ENCODE data around the gene PPP2R2B. TPM values are rescaled to one million over a fixed set of nuclear protein-coding genes. Genes with fewer than 3 reads are reported as not detected.
"Not testable (repeated sequence)": the region's sequence is repeated elsewhere in the genome, so short reads cannot be mapped to it uniquely, and the experiment has no call there.

PPP2R2B gene
- total and polyA plus RNA-seq, 7 experiments from 2014 or later = 0.15 to 14.1 (median 0.58) TPM

DNA sequence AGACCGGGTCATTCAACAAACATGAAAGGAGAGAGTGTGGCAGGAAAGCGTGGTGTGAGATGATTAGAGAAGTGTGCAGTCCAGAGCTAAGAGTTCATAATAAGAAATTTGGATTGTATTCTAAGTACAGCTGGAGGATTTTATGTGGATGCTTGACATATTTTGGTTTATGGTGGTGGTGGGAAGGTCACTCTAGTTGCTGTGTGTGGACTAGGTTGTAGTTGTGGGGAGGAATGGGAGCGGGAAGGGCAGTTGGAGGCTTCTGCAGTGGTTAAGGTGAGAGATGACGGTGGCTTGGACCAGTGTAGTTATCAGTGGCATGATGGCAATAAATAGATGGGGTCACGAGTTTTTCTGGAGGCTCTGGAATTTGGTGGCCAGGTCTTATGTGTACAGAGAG is 316.8 kb downstream of the PPP2R2B start:
- peaks cover 0 to 6% (median 0%) of the 10 kb centered on the region in 7 donors for H3K4me1 Mint-ChIP-seq
- Histone ChIP-seq H3K9me3 (ENCODE audit: control insufficient read depth in 2 of 3, low read length in 3 of 3) (no peaks in the 10 kb centered on the region), H3K27me3 (ENCODE audit: control insufficient read depth in 2 of 2, insufficient read depth in 2 of 2, low read length in 2 of 2) (no peaks in the 10 kb centered on the region), H3K4me1 (ENCODE audit: control insufficient read depth in 2 of 2, insufficient read depth in 2 of 2, low read length in 2 of 2) (no peaks in the 10 kb centered on the region), H3K36me3 (ENCODE audit: control insufficient read depth in 2 of 3, insufficient read depth in 3 of 3, low read length in 3 of 3) (no peaks in the 10 kb centered on the region), H3K27ac (ENCODE audit: low read depth, low read length) (no peak overlapping the region), H3K4me3 (ENCODE audit: low read length) (no peak overlapping the region)
- intact Hi-C loops (cut with micrococcal nuclease) = no loop called here
- H3K27me3 Mint-ChIP-seq = peaks cover 0 to 20% (median 8%) of the 10 kb centered on the region in 5 donors
- peaks cover 0 to 2% (median 0%) of the 10 kb centered on the region in 11 donors for H3K9me3 Mint-ChIP-seq
- no peak for DNase-seq
- no peak overlapping the region for H3K4me3 Mint-ChIP-seq
- POLR2A ChIA-PET = no interaction called here
- no peak overlapping the region for H3K27ac Mint-ChIP-seq
- ATAC-seq = no peak
- H3K36me3 Mint-ChIP-seq = no peaks in the 10 kb centered on the region
- CTCF ChIA-PET = interaction anchor here (1.7 kb wide), 1 partner anchor 405 kb away, joined by 4 read pairs; no protein-coding TSS in a partner anchor

- Mint-ChIP-seq H3K4me1 (no peaks in the 10 kb centered on the region), H3K27me3 (peaks cover 4 to 24% (median 12%) of the 10 kb centered on the region in 5 donors), H3K9me3 (peaks cover 0 to 3% (median 0%) of the 10 kb centered on the region in 11 donors), H3K4me3 (no peak overlapping the region), H3K27ac (no peak overlapping the region), H3K36me3 (no peaks in the 10 kb centered on the region)
- no peaks in the 10 kb centered on the region for H3K27me3 ChIP-seq (ENCODE audit: control insufficient read depth in 2 of 2, insufficient read depth in 2 of 2, low read length in 2 of 2)
- no peak overlapping the region for H3K27ac ChIP-seq (ENCODE audit: low read depth, low read length)
- no peaks in the 10 kb centered on the region for H3K36me3 ChIP-seq (ENCODE audit: control insufficient read depth in 2 of 3, insufficient read depth in 3 of 3, low read length in 3 of 3)
- DNase-seq (no peak), ATAC-seq (no peak)
- H3K9me3 ChIP-seq (ENCODE audit: control insufficient read depth in 2 of 3, low read length in 3 of 3) = no peaks in the 10 kb centered on the region
- ChIA-PET CTCF (no interaction called here), POLR2A (no interaction called here)
- H3K4me3 ChIP-seq (ENCODE audit: low read length) = no peak overlapping the region
- intact Hi-C loops (cut with micrococcal nuclease) = no loop called here
- H3K4me1 ChIP-seq (ENCODE audit: control insufficient read depth in 2 of 2, insufficient read depth in 2 of 2, low read length in 2 of 2) = no peaks in the 10 kb centered on the region
These were observed 318.2 kb downstream of the PPP2R2B start for GRCh38 chr5:146560205-146560812.

DNA sequence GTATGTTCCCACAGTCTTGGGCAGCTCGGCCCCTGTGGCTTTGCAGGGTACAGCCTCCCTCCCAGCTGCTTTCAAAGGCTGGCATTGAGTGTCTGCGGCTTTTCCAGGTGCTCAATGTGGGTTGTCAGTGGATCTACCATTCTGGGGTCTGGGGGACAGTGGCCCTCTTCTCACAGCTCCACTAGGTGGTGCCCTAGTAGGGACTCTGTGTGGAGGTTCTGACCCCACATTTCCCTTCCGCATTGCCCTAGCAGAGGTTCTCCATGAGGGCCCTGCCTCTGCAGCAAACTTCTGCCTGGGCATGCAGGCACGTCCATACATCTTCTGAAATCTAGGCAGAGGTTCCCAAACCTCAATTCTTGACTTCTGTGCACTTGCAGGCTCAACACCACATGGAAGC is 321.7 kb downstream of the PPP2R2B start:
- ATAC-seq; intact Hi-C loops (cut with micrococcal nuclease); H3K4me3 Mint-ChIP-seq; H3K36me3 ChIP-seq (ENCODE audit: control insufficient read depth in 2 of 3, insufficient read depth in 3 of 3, low read length in 3 of 3); H3K9me3 ChIP-seq (ENCODE audit: control insufficient read depth in 2 of 3, low read length in 3 of 3); H3K9me3 Mint-ChIP-seq; H3K4me1 Mint-ChIP-seq; H3K36me3 Mint-ChIP-seq; POLR2A ChIA-PET; DNase-seq; H3K4me3 ChIP-seq (ENCODE audit: low read length); H3K27ac Mint-ChIP-seq; H3K27ac ChIP-seq (ENCODE audit: low read depth, low read length); H3K27me3 ChIP-seq (ENCODE audit: control insufficient read depth in 2 of 2, insufficient read depth in 2 of 2, low read length in 2 of 2); H3K4me1 ChIP-seq (ENCODE audit: control insufficient read depth in 2 of 2, insufficient read depth in 2 of 2, low read length in 2 of 2): not testable (repeated sequence)
- peaks cover 4 to 39% (median 24%) of the 10 kb centered on the region in 5 donors for H3K27me3 Mint-ChIP-seq
- CTCF ChIA-PET = interaction anchor here (0.6 kb wide), 1 partner anchor 24 kb away, joined by 3 read pairs; no protein-coding TSS in a partner anchor

GRCh38 chr5:146553446-146553845 is 325.1 kb downstream of the PPP2R2B start:
- POLR2A ChIA-PET = no interaction called here

DNA sequence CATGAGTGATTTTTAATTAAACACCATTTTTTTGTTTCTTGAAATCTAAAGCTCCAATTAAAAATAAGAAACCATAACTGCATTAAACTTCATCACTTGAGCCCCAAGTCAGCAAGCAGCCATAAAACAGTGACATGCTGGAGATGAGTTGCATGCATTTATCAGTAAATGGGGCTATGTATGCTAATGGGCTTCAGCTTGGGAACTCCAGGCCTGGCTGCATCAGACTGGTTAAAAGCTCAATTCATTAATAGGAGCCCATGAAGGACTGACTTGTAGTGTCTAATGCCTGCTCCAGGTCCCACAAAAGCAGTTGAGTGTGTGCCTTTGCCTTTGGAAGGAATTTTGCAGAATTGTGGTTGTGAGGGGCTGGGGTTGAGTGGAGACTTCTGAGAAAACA is 328.9 kb downstream of the PPP2R2B start:
- Mint-ChIP-seq H3K36me3 (no peaks in the 10 kb centered on the region), H3K27me3 (peaks cover 7 to 38% (median 24%) of the 10 kb centered on the region in 5 donors), H3K4me1 (peaks cover 0 to 1% (median 0%) of the 10 kb centered on the region in 7 donors), H3K9me3 (no peaks in the 10 kb centered on the region), H3K4me3 (no peak overlapping the region), H3K27ac (no peak overlapping the region)
- Histone ChIP-seq H3K27me3 (ENCODE audit: control insufficient read depth in 2 of 2, insufficient read depth in 2 of 2, low read length in 2 of 2) (no peaks in the 10 kb centered on the region), H3K4me3 (ENCODE audit: low read length) (no peak overlapping the region), H3K9me3 (ENCODE audit: control insufficient read depth in 2 of 3, low read length in 3 of 3) (no peaks in the 10 kb centered on the region), H3K4me1 (ENCODE audit: control insufficient read depth in 2 of 2, insufficient read depth in 2 of 2, low read length in 2 of 2) (no peaks in the 10 kb centered on the region), H3K27ac (ENCODE audit: low read depth, low read length) (no peak overlapping the region), H3K36me3 (ENCODE audit: control insufficient read depth in 2 of 3, insufficient read depth in 3 of 3, low read length in 3 of 3) (no peaks in the 10 kb centered on the region)
- no peak for DNase-seq
- ATAC-seq = no peak
- CTCF ChIA-PET = no interaction called here
- POLR2A ChIA-PET = interaction anchor here (0.7 kb wide), 1 partner anchor 290 kb away, joined by 6 read pairs; no protein-coding TSS in a partner anchor
- intact Hi-C loops (cut with micrococcal nuclease) = no loop called here

More at GRCh38 chr5:146553446-146553845, 325.1 kb downstream of the PPP2R2B start:
- Mint-ChIP-seq H3K27me3 (peaks cover 11 to 33% (median 27%) of the 10 kb centered on the region in 5 donors), H3K4me1 (peaks cover 0 to 1% (median 0%) of the 10 kb centered on the region in 7 donors), H3K36me3 (no peaks in the 10 kb centered on the region), H3K9me3 (peaks cover 0 to 2% (median 0%) of the 10 kb centered on the region in 11 donors), H3K27ac (no peak overlapping the region), H3K4me3 (no peak overlapping the region)
- Histone ChIP-seq H3K4me3 (ENCODE audit: low read length) (no peak overlapping the region), H3K9me3 (ENCODE audit: control insufficient read depth in 2 of 3, low read length in 3 of 3) (no peaks in the 10 kb centered on the region), H3K4me1 (ENCODE audit: control insufficient read depth in 2 of 2, insufficient read depth in 2 of 2, low read length in 2 of 2) (no peaks in the 10 kb centered on the region), H3K36me3 (ENCODE audit: control insufficient read depth in 2 of 3, insufficient read depth in 3 of 3, low read length in 3 of 3) (no peaks in the 10 kb centered on the region), H3K27ac (ENCODE audit: low read depth, low read length) (no peak overlapping the region), H3K27me3 (ENCODE audit: control insufficient read depth in 2 of 2, insufficient read depth in 2 of 2, low read length in 2 of 2) (no peaks in the 10 kb centered on the region)
- ATAC-seq (no peak), DNase-seq (no peak)
- CTCF ChIA-PET = no interaction called here
- intact Hi-C loops (cut with micrococcal nuclease) = no loop called here

DNA sequence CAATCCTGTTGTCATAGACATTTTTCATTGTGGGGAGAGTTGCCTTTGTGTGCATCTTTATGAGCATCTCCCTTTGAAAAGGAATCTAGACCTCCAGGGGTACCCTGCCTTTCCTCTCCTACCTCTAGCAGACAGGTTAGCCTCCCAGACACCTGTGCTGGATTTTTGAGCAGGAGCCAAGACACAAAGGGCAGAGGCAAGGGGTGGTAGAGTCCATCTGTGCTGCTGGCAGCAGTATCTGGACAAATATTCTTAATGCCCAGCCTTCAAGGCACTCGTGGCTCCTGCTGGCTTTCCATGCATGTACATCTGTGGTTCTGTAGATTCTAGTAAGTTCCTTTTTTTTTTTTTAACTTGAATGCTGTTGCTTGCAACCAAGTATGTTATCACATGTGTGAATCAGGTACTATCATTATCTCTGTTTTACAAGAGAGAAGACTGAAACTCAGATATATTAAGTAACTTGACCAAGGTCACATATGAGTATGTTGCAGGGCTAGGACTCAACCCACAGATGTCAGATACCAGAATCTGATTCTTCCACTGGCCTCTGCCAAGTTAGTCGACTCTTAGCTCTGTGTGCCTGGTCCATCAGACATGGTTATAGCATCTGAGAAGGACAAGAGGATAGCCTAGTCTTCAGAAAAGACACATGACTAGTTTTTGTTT is 329.6 kb downstream of the PPP2R2B start:
- CTCF ChIA-PET = no interaction called here
- intact Hi-C loops (cut with micrococcal nuclease) = no loop called here

More for the DNA sequence above, 329.6 kb downstream of the PPP2R2B start:
- Histone ChIP-seq H3K27ac (ENCODE audit: low read depth, low read length) (no peak overlapping the region), H3K9me3 (ENCODE audit: control insufficient read depth in 2 of 3, low read length in 3 of 3) (no peaks in the 10 kb centered on the region), H3K4me3 (ENCODE audit: low read length) (no peak overlapping the region), H3K27me3 (ENCODE audit: control insufficient read depth in 2 of 2, insufficient read depth in 2 of 2, low read length in 2 of 2) (no peaks in the 10 kb centered on the region), H3K4me1 (ENCODE audit: control insufficient read depth in 2 of 2, insufficient read depth in 2 of 2, low read length in 2 of 2) (no peaks in the 10 kb centered on the region), H3K36me3 (ENCODE audit: control insufficient read depth in 2 of 3, insufficient read depth in 3 of 3, low read length in 3 of 3) (no peaks in the 10 kb centered on the region)
- H3K9me3 Mint-ChIP-seq = no peaks in the 10 kb centered on the region
- no peak overlapping the region for H3K4me3 Mint-ChIP-seq
- H3K36me3 Mint-ChIP-seq = no peaks in the 10 kb centered on the region
- H3K4me1 Mint-ChIP-seq = peaks cover 0 to 1% (median 0%) of the 10 kb centered on the region in 7 donors
- POLR2A ChIA-PET = no interaction called here
- peaks cover 7 to 31% (median 19%) of the 10 kb centered on the region in 5 donors for H3K27me3 Mint-ChIP-seq
- ATAC-seq (peak; percentile 61), DNase-seq (no peak)
- no peak overlapping the region for H3K27ac Mint-ChIP-seq
